GM10248 (cell line): Measurements from ENCODE around the gene LINC01488.

Experiments used
- CTCF ChIA-PET: fragments of 300-600 bp; sonication (Branson Sonifier 250); formaldehyde crosslinking; extraction: SDS; loops from one replicate; lab custom pipeline; 2021; ENCODE audit warnings: antibody characterized with exemption; lab: Yijun Ruan, JAX
- POLR2A ChIA-PET: fragments of 350-650 bp; sonication (Branson Sonifier 250); formaldehyde crosslinking; extraction: SDS; loops from one replicate; lab custom pipeline; 2020; ENCODE audit warnings: antibody characterized with exemption; lab: Yijun Ruan, JAX
- DNase-seq: peaks from one replicate; pipeline ENCODE4 v3.0.0; 2012; ENCODE audit errors: extremely low spot score
- TF ChIP-seq, protein P1 (sequence below): IDR thresholded peaks from 2 replicates; pipeline ENCODE4 v1.5.1; 2012; ENCODE audit warnings: mild to moderate bottlenecking, low read depth; ENCODE audit errors: extremely low read depth, missing control alignments, control extremely low read depth

The LINC01488 gene

DNA sequence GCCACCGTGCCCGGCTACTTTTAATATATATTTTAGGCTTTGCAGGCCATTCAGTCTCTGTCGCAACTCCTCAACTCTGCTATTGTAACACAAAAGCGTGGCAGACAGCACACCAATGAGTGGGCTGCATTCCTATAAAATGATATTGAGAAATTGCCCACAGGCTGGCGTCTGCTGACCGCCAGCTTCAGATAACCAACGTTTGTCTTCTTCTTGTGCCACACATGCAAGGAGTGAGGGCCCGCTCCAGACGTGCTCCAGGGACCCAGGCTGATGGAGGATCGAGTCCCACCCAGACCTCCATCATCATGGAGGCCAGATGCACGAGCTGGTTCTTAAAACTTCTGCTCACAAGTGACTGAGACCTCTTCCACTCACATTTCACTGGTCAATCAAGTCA lies 35.4 kb upstream of the LINC01488 start:
- POLR2A ChIA-PET: no interaction called here
- TF ChIP-seq, protein P1, sequence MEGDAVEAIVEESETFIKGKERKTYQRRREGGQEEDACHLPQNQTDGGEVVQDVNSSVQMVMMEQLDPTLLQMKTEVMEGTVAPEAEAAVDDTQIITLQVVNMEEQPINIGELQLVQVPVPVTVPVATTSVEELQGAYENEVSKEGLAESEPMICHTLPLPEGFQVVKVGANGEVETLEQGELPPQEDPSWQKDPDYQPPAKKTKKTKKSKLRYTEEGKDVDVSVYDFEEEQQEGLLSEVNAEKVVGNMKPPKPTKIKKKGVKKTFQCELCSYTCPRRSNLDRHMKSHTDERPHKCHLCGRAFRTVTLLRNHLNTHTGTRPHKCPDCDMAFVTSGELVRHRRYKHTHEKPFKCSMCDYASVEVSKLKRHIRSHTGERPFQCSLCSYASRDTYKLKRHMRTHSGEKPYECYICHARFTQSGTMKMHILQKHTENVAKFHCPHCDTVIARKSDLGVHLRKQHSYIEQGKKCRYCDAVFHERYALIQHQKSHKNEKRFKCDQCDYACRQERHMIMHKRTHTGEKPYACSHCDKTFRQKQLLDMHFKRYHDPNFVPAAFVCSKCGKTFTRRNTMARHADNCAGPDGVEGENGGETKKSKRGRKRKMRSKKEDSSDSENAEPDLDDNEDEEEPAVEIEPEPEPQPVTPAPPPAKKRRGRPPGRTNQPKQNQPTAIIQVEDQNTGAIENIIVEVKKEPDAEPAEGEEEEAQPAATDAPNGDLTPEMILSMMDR: no peak
- no peak for DNase-seq
- CTCF ChIA-PET: no interaction called here

DNA sequence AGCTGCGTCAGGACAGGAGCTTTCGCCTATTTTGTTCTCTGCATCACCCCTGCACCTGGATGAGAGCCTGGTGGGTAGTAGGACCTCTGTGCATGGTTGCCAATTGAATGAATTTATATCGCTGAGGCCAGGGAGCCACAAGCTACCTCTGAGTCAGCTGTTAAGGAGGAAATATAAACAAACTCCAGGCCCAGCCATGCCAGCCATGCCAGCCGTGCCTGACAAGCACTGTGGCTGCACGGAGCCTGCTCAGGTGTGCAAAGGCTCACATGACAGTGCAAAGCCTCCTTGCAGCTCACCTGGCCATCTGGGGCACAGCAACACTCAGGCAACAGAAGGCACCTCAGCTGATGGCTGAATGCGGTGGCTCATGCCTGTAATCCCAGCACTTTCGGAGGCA lies 33.7 kb upstream of the LINC01488 start:
- TF ChIP-seq, protein P1: no peak
- DNase-seq: no peak
- POLR2A ChIA-PET: no interaction called here
- CTCF ChIA-PET: interaction anchor here (1.9 kb wide), 1 partner anchor 13 kb away, joined by 5 read pairs; no protein-coding TSS in a partner anchor

DNA sequence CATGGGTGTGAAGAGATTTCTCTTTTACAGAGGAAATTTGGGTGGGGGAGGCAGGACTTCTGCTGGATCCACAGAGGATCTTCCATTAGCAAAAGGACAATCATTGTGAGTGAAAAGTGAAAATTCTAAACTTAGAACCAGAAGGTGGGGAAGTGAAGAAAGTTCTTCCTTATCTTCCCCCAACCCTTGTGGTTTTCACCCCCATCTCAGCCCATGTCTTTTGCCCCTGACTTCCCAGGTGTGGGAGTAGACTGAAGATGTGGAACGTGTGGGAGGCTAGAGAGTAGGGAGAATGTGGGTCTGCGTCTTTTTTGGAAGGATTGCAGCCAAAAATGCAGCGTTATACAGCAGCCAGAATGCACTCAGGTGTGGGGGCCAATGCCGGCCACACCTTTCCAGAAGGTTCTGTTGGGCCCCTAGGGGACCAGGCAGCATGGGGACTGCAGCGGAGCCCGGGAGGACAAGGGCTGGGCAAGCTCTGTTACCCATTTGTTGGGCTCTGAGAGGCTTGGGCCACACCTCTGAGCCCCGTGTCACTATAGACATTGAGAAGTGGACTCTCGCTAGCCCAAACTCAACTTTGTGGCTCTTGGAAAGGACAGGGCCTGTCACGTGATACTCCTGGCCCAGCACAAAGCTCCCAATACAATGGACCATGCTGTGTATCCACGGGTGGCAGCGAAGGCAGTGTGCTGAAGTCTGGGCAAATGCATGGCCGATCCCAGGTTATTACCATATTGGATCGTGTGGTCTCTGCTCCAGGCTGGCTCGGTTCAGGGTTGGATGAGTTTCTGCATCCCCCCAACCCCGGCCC lies 32.8 kb upstream of the LINC01488 start:
- POLR2A ChIA-PET: no interaction called here
- DNase-seq: no peak
- TF ChIP-seq, protein P1: no peak
- CTCF ChIA-PET: interaction anchor here (1.9 kb wide), 1 partner anchor 12 kb away, joined by 5 read pairs; no protein-coding TSS in a partner anchor

DNA sequence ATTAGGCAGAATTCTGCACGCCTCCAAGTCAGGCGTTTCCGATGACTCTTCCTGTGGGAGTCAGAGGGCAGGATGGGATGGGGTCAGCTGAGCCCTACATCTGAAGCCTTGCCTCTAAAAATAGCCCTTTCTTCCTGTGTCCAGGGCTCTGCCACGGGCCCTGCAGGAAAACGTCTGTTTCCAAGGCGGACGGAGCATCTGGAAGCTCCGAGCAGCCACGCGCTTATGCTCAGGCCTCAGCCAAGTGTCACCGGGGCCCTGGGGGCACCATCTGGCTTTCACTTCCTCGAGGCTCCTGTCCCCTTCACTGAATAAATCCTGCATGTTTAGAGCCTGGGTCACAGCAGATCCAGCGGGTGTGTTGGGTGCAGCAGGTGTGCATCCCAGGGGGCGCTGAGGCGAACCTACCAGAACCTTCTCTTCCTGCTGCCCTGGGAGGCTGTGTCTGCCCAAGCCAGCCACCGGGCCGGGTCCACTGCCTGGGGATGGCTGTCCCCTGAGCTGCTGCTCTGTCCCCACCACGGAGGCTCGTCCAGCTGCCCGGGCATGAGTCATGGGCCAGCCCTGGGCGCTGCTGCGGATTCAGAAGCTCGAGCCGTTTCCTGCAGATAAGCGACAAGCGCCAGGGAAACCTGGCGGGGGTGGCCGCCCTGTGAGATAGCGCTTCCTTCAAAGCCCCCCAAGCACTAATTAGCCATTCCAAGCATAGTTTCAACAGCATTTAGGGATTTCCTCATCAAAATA lies 32.0 kb upstream of the LINC01488 start:
- POLR2A ChIA-PET: no interaction called here
- TF ChIP-seq, protein P1: no peak
- CTCF ChIA-PET: interaction anchor here (1.9 kb wide), 1 partner anchor 11 kb away, joined by 5 read pairs; no protein-coding TSS in a partner anchor
- DNase-seq: no peak

DNA sequence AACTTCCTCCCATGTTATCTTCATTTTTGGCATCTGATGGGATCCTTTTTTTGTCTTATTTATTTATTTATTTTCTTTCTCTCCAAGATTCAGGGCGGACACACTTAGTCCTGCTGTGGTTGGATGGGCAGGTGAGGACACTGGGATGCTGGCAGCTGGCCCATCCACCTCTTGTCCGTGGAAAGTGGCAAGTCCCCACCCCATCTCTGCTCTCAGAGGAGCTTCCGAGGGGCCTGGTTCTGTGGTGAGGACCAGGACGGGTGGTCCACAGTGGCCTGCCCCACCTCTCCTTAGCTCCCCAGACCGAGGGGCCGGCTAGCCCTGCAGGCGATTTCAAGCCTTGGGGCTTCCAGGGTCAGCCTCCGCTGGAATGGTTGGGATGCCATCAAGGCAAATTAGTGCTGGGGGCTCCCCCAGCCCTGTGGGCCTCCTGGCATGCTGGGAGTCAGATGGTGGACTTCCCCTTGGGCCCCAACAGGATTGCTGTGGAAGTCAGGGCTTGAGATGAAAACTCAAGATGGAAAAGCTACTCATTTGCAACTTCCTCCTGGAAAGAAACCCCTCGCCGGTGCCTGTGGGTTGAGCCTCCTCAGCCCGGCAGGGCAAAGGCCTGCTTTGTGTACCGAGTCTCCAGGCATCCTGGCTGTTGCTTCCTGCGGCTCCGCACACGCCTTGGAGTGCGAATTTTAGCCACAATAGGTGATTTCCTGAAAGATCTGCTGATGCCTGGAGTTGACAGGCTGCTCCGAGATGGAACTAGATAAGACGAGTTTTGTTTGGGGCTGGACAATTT lies 31.2 kb upstream of the LINC01488 start:
- ChIA-PET CTCF (no interaction called here), POLR2A (no interaction called here)
- DNase-seq: no peak
- TF ChIP-seq, protein P1: no peak

DNA sequence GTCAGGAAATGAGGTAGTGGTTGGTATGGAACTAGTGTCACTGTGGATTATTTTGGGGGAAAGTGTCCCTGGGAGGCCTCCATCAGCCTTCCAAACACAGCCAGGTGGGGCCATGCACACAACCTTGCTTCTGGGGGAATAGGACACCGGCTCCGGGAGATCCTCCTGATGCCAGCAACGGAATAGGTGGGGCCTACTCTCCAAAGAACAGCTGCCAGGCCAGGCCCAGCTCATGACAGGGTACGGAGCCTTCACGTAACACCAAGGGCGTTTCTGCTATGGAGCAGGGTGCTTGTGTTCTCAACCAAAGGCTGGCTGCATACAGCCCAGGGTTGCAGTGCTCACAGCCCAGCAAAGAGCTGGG lies 30.6 kb upstream of the LINC01488 start:
- CTCF ChIA-PET: no interaction called here
- TF ChIP-seq, protein P1: no peak
- DNase-seq: no peak
- POLR2A ChIA-PET: no interaction called here
